MCF 10A (cell line): Measurements from ENCODE around the gene HS6ST2. TPM values are rescaled to one million over a fixed set of nuclear protein-coding genes. Genes with fewer than 3 reads are reported as not detected.

Source experiments
- BruUV-seq: library from RNA; stranded (reverse); fragments of 400-500 nt; replicated peaks from 2 replicates; lab custom pipeline; 2021; lab: Mats Ljungman, UMichigan
- CTCF ChIA-PET: fragments of 300-600 bp; sonication (Branson Sonifier 250); formaldehyde crosslinking; extraction: SDS; loops from one replicate; lab custom pipeline; 2021; ENCODE audit warnings: antibody characterized with exemption, inconsistent platforms; lab: Yijun Ruan, JAX
- POLR2A ChIA-PET: fragments of 300-600, 350-650 bp; sonication (Branson Sonifier 250); formaldehyde crosslinking; extraction: SDS; loops from one replicate; lab custom pipeline; 2020; ENCODE audit warnings: antibody characterized with exemption, inconsistent platforms; lab: Yijun Ruan, JAX
- DNase-seq: peaks from one replicate; pipeline ENCODE4 v3.0.0-alpha.2; 2018; ENCODE audit not compliant: unreplicated experiment
- H3K27ac Mint-ChIP-seq: one replicate; pipeline ENCODE4 v1.8.0; 2022; ENCODE audit warnings: mild to moderate bottlenecking, low read depth, mixed read lengths; ENCODE audit not compliant: unreplicated experiment
- H3K27me3 Mint-ChIP-seq: one replicate; pipeline ENCODE4 v1.8.0; 2022; ENCODE audit warnings: mixed read lengths; ENCODE audit not compliant: insufficient read depth, unreplicated experiment
- H3K36me3 Mint-ChIP-seq: one replicate; pipeline ENCODE4 v1.8.0; 2022; ENCODE audit warnings: mild to moderate bottlenecking, moderate library complexity, mixed read lengths; ENCODE audit not compliant: insufficient read depth, unreplicated experiment
- H3K4me1 Mint-ChIP-seq: one replicate; pipeline ENCODE4 v1.8.0; 2022; ENCODE audit warnings: mixed read lengths; ENCODE audit not compliant: insufficient read depth, unreplicated experiment
- H3K4me3 Mint-ChIP-seq: one replicate; pipeline ENCODE4 v1.8.0; 2022; ENCODE audit warnings: mild to moderate bottlenecking, moderate library complexity, mixed read lengths; ENCODE audit not compliant: unreplicated experiment
- H3K9me3 Mint-ChIP-seq: one replicate; pipeline ENCODE4 v1.8.0; 2022; ENCODE audit warnings: mixed read lengths; ENCODE audit not compliant: unreplicated experiment
- CTCF ChIP-seq: fragments of 200-600 bp; IDR thresholded peaks from one replicate; pipeline ENCODE4 v1.8.0; 2022; ENCODE audit warnings: antibody characterized with exemption, mild to moderate bottlenecking; ENCODE audit not compliant: unreplicated experiment
- intact Hi-C: fragments of 100-400 bp; cut with micrococcal nuclease; formaldehyde crosslinking; loops from 2 replicates; pipeline ENCODE4 v1.14.1; 2022
- total RNA-seq: library from RNA; stranded (reverse); gene quantifications from 2 replicates; pipeline ENCODE4 v1.2.3, GENCODE V29; 2022

HS6ST2 gene
- total RNA-seq, 1 experiment from 2014 or later: 26.1 TPM

- ChIA-PET CTCF (interaction anchor here (0.7 to 1.0 kb wide), 4 partner anchors 17 to 137 kb away, joined by 3 to 4 read pairs (median 4); no protein-coding TSS in a partner anchor), POLR2A (interaction anchor here (0.5 to 0.6 kb wide), 2 partner anchors 10 to 20 kb away, joined by 3 read pairs; no protein-coding TSS in a partner anchor)
- Mint-ChIP-seq H3K4me1 (peaks cover 14% of the 10 kb centered on the region), H3K27ac (no peak overlapping the region), H3K27me3 (peaks cover 26% of the 10 kb centered on the region), H3K4me3 (no peak overlapping the region), H3K9me3 (no peaks in the 10 kb centered on the region), H3K36me3 (no peaks in the 10 kb centered on the region)
- intact Hi-C loops: no loop called here
- TF ChIP-seq CTCF: no peak
- DNase-seq: no peak
- no TSS peak for BruUV-seq
Observed at GRCh38 chrX:132876523-132877338, 81.7 kb downstream of the HS6ST2 start.

GRCh38 chrX:132875650-132876522 lies 82.5 kb downstream of the HS6ST2 start:
- Mint-ChIP-seq H3K9me3 (no peaks in the 10 kb centered on the region), H3K4me1 (peaks cover 14% of the 10 kb centered on the region), H3K36me3 (no peaks in the 10 kb centered on the region), H3K27ac (no peak overlapping the region), H3K4me3 (no peak overlapping the region), H3K27me3 (peaks cover 26% of the 10 kb centered on the region)
- POLR2A ChIA-PET: no interaction called here
- no peak for TF ChIP-seq CTCF
- CTCF ChIA-PET: no interaction called here
- intact Hi-C loops: no loop called here
- no peak for DNase-seq
- BruUV-seq: no TSS peak

- Mint-ChIP-seq H3K27ac (no peak overlapping the region), H3K4me3 (no peak overlapping the region), H3K27me3 (peaks cover 32% of the 10 kb centered on the region), H3K36me3 (no peaks in the 10 kb centered on the region), H3K4me1 (peaks cover 11% of the 10 kb centered on the region), H3K9me3 (peaks cover 7% of the 10 kb centered on the region)
- no TSS peak for BruUV-seq
- intact Hi-C loops: no loop called here
- DNase-seq: no peak
- POLR2A ChIA-PET: interaction anchor here (1.5 kb wide), 1 partner anchor 9 kb away, joined by 5 read pairs; no protein-coding TSS in a partner anchor
- CTCF ChIA-PET: no interaction called here
- TF ChIP-seq CTCF: no peak
Observed at GRCh38 chrX:132862562-132862961, 95.9 kb downstream of the HS6ST2 start.

GRCh38 chrX:132861076-132861475 lies 97.4 kb downstream of the HS6ST2 start:
- ChIA-PET POLR2A (no interaction called here), CTCF (interaction anchor here (0.5 kb wide), 1 partner anchor 758 kb away, joined by 3 read pairs; no protein-coding TSS in a partner anchor)
- Mint-ChIP-seq H3K27me3 (peaks cover 32% of the 10 kb centered on the region), H3K27ac (no peak overlapping the region), H3K9me3 (peaks cover 7% of the 10 kb centered on the region), H3K4me3 (no peak overlapping the region), H3K4me1 (peaks cover 11% of the 10 kb centered on the region), H3K36me3 (no peaks in the 10 kb centered on the region)
- no TSS peak for BruUV-seq
- no peak for DNase-seq
- intact Hi-C loops: no loop called here
- no peak for TF ChIP-seq CTCF
